ENCODE measurements around the gene STRA6.
"Not testable (repeated sequence)": the region's sequence is repeated elsewhere in the genome, so short reads cannot be mapped to it uniquely, and the experiment has no call there.

The STRA6 gene

DNA sequence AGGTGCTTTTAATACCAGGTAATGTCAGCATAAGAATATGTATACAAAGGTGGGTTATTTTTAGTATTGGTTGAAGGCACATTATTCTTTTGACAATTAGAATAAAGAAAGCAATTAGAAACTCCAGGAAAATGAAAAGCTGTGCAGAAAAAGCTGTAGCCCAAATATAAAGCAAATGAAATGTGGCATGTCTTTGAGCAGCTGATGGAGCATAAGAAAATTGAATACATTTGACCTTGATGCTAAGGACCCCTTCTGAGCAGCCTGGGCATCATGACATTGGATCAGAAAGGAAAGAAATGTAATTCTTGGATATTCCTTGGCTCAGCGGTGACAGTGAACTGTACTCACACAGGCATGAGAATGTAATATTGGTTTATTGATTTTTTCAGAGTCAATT lies 37.1 kb downstream of the STRA6 start:
- no peak for DNase-seq (ENCODE audit: low read depth)

DNA sequence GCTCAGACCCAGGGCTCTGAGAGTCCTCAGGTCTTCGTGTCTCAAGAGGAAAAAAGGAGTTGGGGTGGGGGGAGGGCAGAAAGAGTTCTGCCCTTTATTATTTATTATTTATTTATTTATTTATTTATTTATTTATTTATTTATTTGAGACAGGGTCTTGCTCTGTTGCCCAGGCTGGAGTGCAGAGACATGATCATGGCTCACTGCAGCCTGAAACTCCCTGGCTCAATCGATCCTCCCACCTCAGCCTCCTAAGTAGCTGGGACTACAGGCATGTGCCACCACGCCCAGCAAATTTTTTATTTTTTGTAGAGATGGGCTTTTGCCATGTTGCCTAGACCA lies 40.4 kb downstream of the STRA6 start:
- DNase-seq (ENCODE audit: low read depth): not testable (repeated sequence)

DNA sequence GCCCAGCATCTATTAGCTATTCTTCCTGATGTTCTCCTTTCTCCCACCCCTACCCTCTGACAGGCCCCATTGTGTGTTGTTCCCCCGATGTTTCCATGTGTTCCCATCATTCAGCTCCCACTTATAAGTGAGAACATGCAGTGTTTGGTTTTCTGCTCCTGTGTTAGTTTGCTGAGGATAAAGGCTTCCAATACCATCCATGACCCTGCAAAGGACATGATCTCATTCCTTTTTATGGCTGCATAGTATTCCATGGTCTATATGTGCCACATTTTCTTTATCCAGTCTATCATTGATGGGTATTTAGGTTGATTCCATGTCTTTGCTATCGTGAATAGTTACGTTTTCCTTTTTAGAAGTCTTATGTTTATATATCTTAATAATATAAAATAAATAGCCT lies 42.2 kb downstream of the STRA6 start:
- not testable (repeated sequence) for DNase-seq (ENCODE audit: low read depth)

DNA sequence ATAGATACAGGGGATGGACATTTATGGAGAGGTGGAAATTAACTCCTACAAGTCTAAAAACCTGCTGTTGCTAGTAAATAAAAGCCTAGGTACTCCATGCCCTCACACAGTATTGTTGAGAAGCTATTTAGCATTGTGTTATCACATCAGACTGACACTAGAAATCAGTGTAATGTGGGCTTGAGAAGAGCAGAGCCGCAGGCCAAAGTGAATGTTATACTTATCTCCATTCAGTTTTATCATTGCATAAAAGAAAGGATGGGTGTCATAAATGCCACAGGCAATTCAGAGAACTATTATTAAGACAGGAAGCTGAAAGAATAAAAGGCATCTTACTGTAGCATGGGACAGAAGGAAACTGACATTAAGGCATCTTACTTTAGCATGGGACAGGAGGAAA lies 42.8 kb downstream of the STRA6 start:
- no peak for DNase-seq (ENCODE audit: low read depth)

GRCh38 chr15:74158855-74159650 lies 43.5 kb downstream of the STRA6 start:
- no peak for DNase-seq (ENCODE audit: low read depth)

DNA sequence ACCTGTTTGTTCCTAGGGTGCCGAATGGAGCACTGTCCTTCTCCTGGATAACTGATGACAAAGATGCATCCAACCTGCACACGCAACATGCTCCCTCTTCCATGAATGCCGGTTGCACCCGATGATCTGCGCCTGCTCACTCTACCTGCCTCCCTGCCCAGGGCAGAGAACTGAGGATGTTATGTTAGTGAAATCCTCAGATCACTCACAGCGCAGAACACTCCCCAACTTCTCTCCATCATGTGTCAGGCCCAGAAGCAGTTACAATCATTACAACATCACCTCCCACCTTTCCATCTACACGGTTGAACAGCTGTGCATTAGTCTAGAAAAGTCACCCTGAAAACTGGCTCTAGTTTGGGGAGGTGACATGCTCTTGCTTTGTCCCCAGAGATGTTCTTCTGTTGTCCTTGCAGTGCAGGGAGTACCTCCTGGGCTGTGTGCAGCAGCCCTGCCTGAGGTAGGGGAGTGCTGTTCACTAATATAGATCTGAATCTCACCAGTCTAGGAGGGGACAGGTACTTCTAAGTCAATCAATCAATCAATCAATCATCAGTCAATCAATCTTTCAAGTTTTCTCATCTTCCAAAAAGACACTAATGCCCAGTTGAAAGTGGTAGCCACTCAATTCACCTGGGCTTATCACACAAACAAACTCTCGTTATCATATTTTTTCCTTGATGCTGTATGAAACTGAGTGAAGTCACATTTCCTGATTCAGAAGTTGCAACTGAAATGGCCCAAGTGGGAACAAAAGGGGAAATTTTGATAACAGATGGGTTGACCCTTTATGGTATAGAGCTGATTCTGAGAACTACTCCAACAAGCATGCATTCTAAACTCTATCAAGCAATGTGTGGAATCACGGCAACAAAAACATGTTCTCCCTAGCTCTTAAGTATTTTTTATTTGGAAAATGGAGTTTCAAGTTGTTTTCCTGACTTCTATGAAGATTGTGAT lies 44.4 kb downstream of the STRA6 start:
- no peak for DNase-seq (ENCODE audit: low read depth)

GRCh38 chr15:74156678-74157411 lies 45.7 kb downstream of the STRA6 start:
- no peak for DNase-seq (ENCODE audit: low read depth)

DNA sequence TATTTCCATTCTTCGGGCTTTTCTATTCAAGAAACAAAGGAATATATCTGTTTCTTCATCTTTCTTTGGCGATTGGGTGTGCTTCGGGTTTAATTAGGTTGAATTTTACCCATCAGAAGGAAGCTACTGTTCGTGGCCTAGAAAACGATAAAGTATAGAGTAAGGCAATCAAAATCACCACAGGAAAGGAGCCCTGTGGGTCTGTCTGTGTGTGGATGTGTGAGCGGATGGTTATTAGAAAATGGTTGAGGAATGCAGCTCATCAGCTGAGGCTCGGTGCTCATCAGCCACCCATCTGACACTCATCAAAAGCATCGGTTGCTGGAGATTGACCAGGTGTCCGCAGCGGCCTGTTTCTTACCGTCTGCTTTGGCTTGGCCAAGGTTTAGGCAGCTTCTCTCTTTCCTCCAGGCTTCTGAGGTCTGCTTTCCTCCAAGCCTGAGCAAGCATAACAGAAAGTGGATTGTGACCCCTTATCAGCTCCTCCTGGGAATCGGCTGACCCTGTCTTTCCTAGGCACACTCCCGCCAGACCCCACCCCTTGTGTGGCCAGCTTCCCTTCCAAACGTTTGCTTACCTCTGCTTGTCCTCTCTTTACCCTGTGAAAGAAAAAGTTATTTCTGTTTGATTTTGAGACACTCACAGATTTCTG lies 46.7 kb downstream of the STRA6 start:
- DNase-seq (ENCODE audit: low read depth): no peak

- no peak for DNase-seq (ENCODE audit: low read depth)
Measured at GRCh38 chr15:74147051-74147450, 55.5 kb downstream of the STRA6 start.

GRCh38 chr15:74146277-74146800 lies 56.2 kb downstream of the STRA6 start:
- no peak for DNase-seq (ENCODE audit: low read depth)

DNA sequence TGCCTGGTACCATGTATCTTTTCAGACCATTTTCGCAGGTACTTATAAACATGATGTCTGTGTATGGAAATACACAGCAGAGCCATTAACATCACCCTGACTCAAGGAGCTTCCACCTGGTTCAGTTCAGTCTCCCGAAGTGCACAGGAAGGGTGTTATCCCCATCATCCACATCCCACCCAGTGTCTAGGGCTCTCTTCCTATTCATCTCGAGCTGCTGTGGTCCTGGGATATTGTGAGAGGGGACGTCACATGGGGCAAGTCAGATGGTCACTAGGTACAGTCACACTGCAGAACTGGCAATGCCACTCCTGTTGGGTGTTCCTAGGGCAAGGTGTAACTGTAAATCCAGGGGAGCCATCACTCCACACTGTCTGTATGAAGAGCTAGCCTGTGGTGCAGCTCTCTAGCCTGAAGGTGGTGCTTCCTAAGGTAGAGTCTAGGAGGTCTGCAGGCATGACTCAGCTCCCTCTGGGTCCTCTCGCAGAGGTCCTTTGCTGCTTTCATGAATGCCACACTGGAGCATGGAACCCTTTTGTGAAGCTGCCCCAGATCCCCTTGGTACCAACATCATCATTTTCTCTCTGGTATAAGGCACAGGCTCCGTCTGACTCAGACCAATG lies 58.3 kb downstream of the STRA6 start:
- DNase-seq (ENCODE audit: low read depth): no peak

DNA sequence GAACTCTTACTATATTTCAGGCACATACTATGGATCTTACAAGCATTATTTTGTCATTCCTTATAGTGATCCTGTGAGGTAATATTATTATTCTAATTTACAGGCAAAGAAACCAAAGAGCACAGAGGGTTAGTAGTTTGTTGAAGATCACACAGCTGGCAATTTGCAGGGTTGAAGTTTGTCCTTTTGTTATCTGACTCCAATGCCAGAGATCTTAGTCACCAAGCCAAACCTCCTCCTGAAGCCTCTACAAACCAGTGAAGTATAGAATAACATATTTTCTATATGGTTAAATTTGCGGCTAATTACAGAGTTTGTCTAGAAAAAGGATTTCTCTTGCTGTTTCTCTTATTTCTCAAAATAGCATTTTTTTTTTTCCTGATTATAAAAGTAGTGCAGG lies 61.0 kb downstream of the STRA6 start:
- DNase-seq (ENCODE audit: low read depth): no peak

- no peak for DNase-seq (ENCODE audit: low read depth)
Measured at GRCh38 chr15:74138642-74139041, 63.9 kb downstream of the STRA6 start.

DNA sequence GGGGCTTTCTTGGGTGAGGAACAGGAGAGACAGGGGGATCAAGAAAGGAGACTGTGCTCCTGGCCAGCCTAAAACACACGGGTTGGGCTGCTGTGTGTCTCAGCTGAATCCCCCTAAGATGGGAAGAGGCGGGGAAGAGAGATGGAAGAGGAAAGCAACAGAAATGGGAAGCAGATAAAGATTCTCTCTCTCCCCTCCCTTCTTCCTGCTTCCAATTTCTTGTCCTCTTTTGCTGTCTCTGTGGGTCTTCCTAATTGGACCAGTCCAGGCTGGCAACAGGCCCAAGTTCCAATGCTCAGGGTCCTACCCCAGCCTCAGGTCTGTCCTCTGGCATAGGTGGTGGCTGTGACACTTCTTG lies 65.1 kb downstream of the STRA6 start:
- no peak for DNase-seq (ENCODE audit: low read depth)

DNA sequence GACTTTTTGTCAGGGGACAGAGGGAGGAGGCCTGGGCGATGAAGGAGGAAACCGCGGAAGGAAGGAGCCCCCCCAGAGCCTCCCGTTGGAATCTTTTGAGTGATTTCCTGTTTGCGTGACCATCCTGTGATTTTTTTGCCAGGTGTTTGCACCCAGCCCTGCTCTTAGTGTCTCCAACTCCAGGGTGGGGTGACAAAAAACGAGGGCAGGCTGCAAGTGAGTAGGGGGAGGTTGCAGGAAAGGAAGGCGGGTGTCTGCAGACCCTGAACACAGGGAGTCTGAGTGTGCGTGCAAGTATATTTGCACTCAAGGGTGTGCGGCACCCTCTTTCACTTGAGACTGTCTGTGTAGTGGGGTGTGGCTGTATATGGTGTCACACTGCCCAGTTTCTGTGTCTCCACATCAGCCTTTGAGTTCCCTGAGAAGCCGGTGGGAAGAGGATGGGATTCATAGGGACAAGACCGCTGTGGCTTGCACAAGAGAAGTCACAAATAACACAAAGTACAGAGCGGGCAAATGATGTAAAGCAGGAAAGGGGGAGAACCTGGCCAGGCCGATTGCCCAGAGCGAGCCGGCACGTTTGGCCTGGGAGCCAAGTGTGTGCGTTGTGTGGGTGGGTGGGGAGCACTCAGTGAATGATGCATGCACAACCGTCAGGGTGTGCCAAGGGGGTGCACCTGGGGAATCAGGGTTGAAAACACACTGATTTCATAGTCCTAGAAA lies 65.6 kb downstream of the STRA6 start:
- DNase-seq (ENCODE audit: low read depth): no peak

DNA sequence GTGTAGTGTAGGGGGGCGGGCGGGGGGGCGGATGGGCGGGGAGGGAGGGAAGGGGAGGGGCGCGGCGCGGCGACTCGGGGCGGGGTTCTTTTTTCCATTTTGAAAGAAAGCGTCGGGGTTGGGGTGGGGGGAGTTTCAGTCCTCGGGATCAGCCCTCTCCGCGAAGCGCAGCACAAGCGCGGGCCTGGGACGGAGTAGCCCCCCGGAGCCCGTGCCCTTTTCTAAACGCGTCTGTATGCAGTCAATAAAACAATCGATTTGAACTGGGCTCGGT lies 66.1 kb downstream of the STRA6 start:
- no peak for DNase-seq (ENCODE audit: low read depth)

GRCh38 chr15:74135041-74135565 lies 67.5 kb downstream of the STRA6 start:
- DNase-seq (ENCODE audit: low read depth): no peak

GRCh38 chr15:74134387-74135027 lies 68.1 kb downstream of the STRA6 start:
- DNase-seq (ENCODE audit: low read depth): no peak

- no peak for DNase-seq (ENCODE audit: low read depth)
Measured at GRCh38 chr15:74133694-74134386, 68.7 kb downstream of the STRA6 start.

Measured in GM04504 (cell line).